ACC112 (cell line): ENCODE data around the gene COQ5.
"Not testable (repeated sequence)": the region's sequence is repeated elsewhere in the genome, so short reads cannot be mapped to it uniquely, and the experiment has no call there.

Source experiments
- H2AFZ ChIP-seq: fragments of 200-600 bp; sonication (generic); one replicate; pipeline ENCODE4 v1.6.0; 2017; ENCODE audit warnings: antibody characterized with exemption, low read length; ENCODE audit not compliant: unreplicated experiment
- H3K27ac ChIP-seq: fragments of 200-600 bp; sonication (generic); 2 replicates; pipeline ENCODE4 v1.5.1; 2014; ENCODE audit warnings: low read depth, mild to moderate bottlenecking, antibody characterized with exemption, low read length, moderate library complexity
- H3K27me3 ChIP-seq: fragments of 200-600 bp; sonication (generic); 2 replicates; pipeline ENCODE4 v1.6.1; 2014; ENCODE audit warnings: mild to moderate bottlenecking, antibody characterized with exemption, low read length, moderate library complexity, mixed read lengths; ENCODE audit not compliant: insufficient read depth
- H3K36me3 ChIP-seq: fragments of 200-600 bp; sonication (generic); 2 replicates; pipeline ENCODE4 v1.6.1; 2016; ENCODE audit warnings: mild to moderate bottlenecking, antibody characterized with exemption, low read length, moderate library complexity, mixed read lengths; ENCODE audit not compliant: insufficient read depth
- H3K4me1 ChIP-seq: fragments of 200-600 bp; sonication (generic); one replicate; pipeline ENCODE4 v1.6.1; 2016; ENCODE audit warnings: low read length, mixed read lengths; ENCODE audit not compliant: insufficient read depth, unreplicated experiment, control insufficient read depth
- H3K4me3 ChIP-seq: fragments of 200-600 bp; sonication (generic); 2 replicates; pipeline ENCODE4 v1.5.1; 2014; ENCODE audit warnings: mild to moderate bottlenecking, low read depth, low read length
- H3K79me2 ChIP-seq: fragments of 200-600 bp; sonication (generic); one replicate; pipeline ENCODE4 v1.6.0; 2016; ENCODE audit warnings: low read length; ENCODE audit not compliant: control insufficient read depth, unreplicated experiment, insufficient read depth

Gene COQ5

DNA sequence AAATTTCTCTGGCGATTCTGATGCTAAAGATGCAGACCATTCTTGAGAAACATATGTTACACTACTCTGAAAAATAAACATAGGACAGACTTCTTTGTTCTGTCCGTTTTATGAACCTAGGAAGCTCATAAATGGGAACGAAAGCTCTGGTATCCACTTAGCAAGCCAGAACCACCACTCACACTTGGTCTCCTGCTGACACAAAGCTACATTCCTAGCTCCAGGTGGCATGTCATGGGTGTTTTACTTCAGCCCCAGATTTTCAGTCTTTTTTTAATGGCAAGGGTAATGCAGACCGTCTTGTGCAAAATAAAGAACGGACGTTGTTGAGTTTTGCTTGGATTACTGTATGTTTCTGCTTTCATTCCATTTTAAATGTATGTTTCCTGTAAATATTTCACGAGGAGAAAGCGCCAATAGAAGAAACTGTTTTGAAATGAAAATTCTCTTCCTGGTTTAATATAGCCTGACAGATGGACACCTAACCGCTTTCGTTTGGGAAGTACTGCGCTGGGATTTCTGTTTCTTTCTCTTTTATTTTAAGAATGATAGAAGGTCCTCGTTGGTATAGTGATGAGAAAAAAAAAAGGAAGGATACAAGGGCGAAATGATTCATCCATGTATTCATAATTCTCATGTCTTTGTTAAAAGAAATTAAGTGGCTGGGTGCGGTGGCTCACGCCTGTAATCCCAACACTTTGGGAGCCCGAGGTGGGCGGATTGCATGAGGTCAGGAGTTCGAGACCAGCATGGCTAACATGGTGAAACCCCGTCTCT is 871 bp upstream of the COQ5 start:
- Histone ChIP-seq H2AFZ (peak overlapping the region; percentile 98), H3K4me3 (peak overlapping the region; percentile 75), H3K4me1 (peaks cover 15% of the 10 kb centered on the region), H3K27me3 (no peaks in the 10 kb centered on the region), H3K79me2 (peaks cover 18% of the 10 kb centered on the region), H3K36me3 (no peaks in the 10 kb centered on the region), H3K27ac (peak overlapping the region; percentile 54)

DNA sequence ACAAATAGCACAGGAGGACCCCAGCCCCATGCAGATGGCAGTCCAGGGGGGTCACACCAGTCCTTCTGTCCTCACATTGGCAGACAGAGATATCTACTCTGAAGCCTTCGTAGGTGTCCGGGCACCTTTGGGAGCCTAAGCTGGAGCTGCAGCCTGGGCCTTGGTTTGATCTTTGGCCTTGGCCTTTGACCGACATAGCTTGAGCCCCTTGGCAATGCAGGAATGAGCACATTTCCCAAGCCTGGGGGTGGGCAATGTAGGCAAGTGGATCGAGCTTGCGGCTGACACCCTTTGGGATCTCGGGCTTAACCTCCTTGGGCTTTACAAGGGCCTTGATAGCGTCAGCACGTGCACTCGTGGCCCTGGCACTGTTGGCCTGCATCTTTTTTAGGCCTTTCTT is 6.4 kb downstream of the COQ5 start:
- H3K79me2 ChIP-seq, result peaks cover 5% of the 10 kb centered on the region
- no peak overlapping the region for H3K4me3 ChIP-seq
- H3K4me1 ChIP-seq, result peaks cover 9% of the 10 kb centered on the region
- H3K27me3 ChIP-seq, result no peaks in the 10 kb centered on the region
- no peak overlapping the region for H2AFZ ChIP-seq
- 0 out of 2 replicates have a peak, but pooled peaks cover 3% of the 10 kb centered on the region for H3K36me3 ChIP-seq
- no peak overlapping the region for H3K27ac ChIP-seq

DNA sequence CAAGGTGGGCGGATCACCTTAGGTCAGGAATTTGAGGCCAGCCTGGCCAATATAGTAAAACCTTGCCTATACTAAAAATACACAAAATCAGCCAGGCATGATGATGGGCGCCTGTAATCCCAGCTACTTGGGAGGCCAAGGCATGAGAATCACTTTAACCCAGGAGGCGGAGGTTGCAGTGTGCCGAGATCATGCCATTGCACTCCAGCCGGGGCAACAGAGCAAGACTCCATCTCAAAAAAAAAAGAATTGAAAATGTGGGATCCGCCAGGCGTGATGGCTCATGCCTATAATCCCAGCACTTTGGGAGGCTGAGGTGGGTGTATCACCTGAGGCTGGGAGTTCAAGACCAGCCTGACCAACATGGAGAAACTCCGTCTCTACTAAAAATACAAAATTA is 9.6 kb downstream of the COQ5 start:
- not testable (repeated sequence) for H3K27me3 ChIP-seq, H2AFZ ChIP-seq, H3K79me2 ChIP-seq, H3K4me3 ChIP-seq, H3K27ac ChIP-seq, H3K4me1 ChIP-seq
- H3K36me3 ChIP-seq, result peaks cover 13% of the 10 kb centered on the region; the same call in 1 of the 2 replicates

DNA sequence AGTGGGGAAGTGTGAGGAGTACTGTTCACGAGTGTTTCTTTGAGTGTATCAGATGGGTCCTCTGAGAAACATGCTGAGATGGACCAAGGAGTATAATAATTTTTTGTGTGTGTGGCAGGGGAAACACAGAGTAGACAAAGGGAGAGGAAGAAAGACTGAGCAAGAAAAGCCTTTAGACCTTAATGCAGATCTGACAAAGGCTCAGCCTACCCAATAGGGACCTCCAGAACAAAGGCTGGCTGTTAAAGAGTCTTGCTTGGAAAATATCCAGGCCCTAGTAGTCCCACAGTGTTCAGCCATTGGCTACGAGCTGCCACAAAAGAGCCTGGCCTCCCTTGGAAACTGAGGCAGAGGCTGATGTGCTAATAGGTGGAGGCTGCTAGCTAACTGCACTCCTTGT is 13.5 kb downstream of the COQ5 start:
- Histone ChIP-seq H3K36me3 (peaks cover 14% of the 10 kb centered on the region; the same call in 1 of the 2 replicates), H2AFZ (no peak overlapping the region), H3K4me3 (no peak overlapping the region), H3K27me3 (no peaks in the 10 kb centered on the region), H3K27ac (no peak overlapping the region), H3K4me1 (no peaks in the 10 kb centered on the region), H3K79me2 (no peaks in the 10 kb centered on the region)

DNA sequence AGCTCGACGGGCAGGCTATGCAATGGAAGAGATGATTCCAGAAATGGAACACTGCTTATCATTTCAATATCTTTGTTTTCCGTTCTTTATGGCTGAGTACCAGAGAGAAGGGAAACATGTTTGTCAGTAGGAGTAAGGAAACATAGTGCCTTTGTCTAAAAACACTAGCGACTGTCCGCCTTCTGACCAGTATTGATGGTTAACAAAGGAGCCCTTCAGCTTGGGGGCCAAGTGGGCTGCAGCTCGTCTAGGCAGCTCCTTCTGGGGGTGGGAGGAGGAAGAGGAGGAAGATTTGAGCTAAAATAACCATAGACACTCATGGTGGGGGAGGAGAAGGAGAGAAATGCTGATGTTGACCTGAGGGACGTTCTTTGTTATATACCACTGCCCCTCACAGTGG is 15.0 kb downstream of the COQ5 start:
- H3K4me3 ChIP-seq, result no peak overlapping the region
- H3K36me3 ChIP-seq, result peaks cover 14% of the 10 kb centered on the region; the same call in 1 of the 2 replicates
- H2AFZ ChIP-seq, result no peak overlapping the region
- no peak overlapping the region for H3K27ac ChIP-seq
- H3K4me1 ChIP-seq, result no peaks in the 10 kb centered on the region
- H3K79me2 ChIP-seq, result no peaks in the 10 kb centered on the region
- no peaks in the 10 kb centered on the region for H3K27me3 ChIP-seq

DNA sequence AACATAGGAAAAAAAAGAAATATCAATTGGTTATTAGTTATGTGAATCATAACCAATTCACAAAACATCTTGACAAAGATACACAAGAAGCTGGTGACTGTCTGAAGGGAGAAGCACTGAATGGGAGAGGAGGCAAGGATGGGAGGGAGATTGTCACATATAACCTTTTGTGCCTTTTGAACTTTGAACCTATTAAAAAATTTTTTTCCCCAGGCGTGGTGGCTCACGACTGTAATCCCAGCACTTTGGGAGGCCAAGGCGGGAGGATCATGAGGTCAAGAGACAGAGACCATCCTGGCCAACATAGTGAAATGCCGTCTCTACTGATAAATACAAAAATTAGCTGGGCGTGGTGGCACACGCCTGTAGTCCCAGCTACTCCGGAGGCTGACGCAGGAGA is 20.4 kb downstream of the COQ5 start:
- Histone ChIP-seq H3K4me1 (no peaks in the 10 kb centered on the region), H2AFZ (no peak overlapping the region), H3K79me2 (no peaks in the 10 kb centered on the region), H3K4me3 (no peak overlapping the region), H3K27ac (no peak overlapping the region), H3K27me3 (no peaks in the 10 kb centered on the region), H3K36me3 (peaks cover 8% of the 10 kb centered on the region; the same call in 1 of the 2 replicates)

DNA sequence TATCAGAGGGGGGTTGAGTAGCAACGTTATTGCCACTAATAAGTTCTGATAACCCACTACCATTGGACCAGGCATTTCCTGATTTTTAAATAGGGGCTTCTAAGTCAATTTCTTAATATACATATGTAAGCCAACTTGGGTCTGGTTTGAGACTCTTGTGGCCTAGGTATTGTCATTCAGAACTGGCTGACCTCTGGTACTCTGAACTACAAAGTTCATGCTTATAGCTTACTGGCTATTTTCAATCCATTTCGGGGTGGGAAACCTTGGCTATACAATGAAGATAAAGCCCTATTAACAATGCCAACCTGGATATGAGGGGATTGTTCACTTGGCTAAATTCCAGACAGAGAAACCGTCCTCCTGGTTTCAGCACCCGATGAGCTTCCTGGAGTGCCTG is 24.4 kb downstream of the COQ5 start:
- H3K4me1 ChIP-seq, result no peaks in the 10 kb centered on the region
- H3K36me3 ChIP-seq, result peaks cover 4% of the 10 kb centered on the region; the same call in 1 of the 2 replicates
- no peak overlapping the region for H3K27ac ChIP-seq
- H2AFZ ChIP-seq, result no peak overlapping the region
- no peaks in the 10 kb centered on the region for H3K27me3 ChIP-seq
- H3K4me3 ChIP-seq, result no peak overlapping the region
- no peaks in the 10 kb centered on the region for H3K79me2 ChIP-seq

DNA sequence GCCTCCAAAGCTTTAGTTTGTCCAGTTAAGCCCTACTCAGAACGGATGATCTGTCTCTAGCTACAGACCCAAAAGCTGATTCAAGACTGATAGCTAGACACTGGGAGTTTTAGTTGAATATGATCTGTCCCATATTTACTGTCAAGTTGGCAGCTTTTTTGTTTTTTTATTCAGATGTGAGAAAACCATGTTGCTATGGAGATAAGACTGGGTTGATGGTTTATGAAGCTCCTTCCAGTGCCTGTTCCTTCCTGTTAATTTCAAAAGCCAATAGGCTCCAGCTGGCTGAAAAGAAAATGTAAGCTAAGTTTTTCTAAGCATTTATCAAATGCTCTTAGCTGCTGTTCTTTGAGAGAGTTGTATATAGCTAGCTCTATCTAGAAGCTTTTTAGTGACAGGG is 28.4 kb downstream of the COQ5 start:
- peaks cover 12% of the 10 kb centered on the region for H3K36me3 ChIP-seq
- H3K4me1 ChIP-seq, result peaks cover 15% of the 10 kb centered on the region
- H2AFZ ChIP-seq, result no peak overlapping the region
- 0 out of 2 replicates have a peak overlapping the region, but pooled peaks have one; percentile 5 for H3K27ac ChIP-seq
- no peaks in the 10 kb centered on the region for H3K27me3 ChIP-seq
- no peak overlapping the region for H3K4me3 ChIP-seq
- peaks cover 31% of the 10 kb centered on the region for H3K79me2 ChIP-seq

DNA sequence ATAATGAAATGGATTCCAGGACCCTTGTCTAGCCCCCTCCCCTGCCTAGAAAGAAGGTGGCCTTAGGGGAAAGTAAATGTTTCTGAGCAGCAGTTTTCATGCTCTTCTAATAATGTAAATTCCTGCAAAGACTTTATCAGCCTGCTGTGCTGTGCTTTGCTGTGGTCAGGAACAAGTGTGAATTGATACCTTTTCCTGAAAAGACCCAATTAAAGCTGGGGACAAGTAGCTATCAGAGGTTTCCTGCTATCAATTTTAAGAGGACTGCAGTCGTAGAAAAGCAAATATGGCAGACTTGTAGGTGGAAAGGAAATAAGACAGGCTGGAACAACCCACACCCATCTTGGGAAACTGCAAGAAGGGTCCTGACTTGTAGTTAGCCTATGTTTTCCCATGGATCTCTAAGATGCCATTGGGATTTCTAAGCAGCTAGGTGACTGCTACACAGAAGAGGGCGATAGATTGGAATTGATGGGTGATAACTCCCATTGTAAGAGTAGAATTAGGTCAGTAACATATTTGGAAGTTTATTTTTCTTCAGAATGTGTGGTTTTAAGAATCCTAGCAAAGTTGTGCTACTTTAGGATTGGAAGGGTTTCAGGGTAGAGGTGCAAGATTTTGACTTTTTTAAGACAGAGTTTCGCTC is 30.0 kb downstream of the COQ5 start:
- H2AFZ ChIP-seq, result no peak overlapping the region
- peak overlapping the region; percentile 82; the same call in 1 of the 2 replicates for H3K4me3 ChIP-seq
- peaks cover 37% of the 10 kb centered on the region for H3K79me2 ChIP-seq
- no peak overlapping the region for H3K27ac ChIP-seq
- peaks cover 12% of the 10 kb centered on the region for H3K36me3 ChIP-seq
- H3K27me3 ChIP-seq, result no peaks in the 10 kb centered on the region
- H3K4me1 ChIP-seq, result peaks cover 24% of the 10 kb centered on the region

DNA sequence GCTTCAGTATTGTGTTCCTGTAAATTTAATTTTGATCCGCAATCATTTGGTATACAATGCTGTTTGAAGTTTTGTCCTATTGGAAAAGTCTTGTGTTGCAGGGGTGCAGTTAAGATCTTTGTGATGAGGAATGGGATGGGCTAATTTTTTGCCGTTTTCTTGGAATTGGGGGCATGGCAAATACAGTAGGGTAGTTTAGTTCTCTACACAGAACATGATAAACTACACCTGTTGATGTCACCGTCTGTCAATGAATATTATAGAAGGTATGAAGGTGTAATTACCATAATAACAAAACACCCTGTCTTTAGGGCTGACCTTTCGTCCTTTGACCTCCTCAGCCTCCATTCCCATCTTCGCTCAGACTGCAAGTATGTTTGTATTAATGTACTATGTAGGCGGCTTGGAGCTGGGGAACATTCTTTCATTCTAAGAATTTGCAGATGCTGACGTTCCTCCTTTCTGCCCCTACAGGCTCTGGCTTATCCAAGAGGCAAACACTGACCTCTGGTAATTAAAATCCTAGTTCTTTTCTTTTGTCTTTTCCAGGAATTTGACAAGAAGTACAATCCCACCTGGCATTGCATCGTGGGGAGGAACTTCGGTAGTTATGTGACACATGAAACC is 31.3 kb downstream of the COQ5 start:
- no peak overlapping the region for H2AFZ ChIP-seq
- H3K27me3 ChIP-seq, result no peaks in the 10 kb centered on the region
- H3K4me3 ChIP-seq, result peak overlapping the region; percentile 82
- H3K79me2 ChIP-seq, result peaks cover 37% of the 10 kb centered on the region
- H3K4me1 ChIP-seq, result peaks cover 24% of the 10 kb centered on the region
- peaks cover 12% of the 10 kb centered on the region for H3K36me3 ChIP-seq
- no peak overlapping the region for H3K27ac ChIP-seq
